ENCODE data around the gene VWA2. TPM values are rescaled to one million over a fixed set of nuclear protein-coding genes. Genes with fewer than 3 reads are reported as not detected.

Gene VWA2
- total and polyA plus RNA-seq, 10 of the 15 experiments (the other 5 are each of a cell fraction or from before 2014, with no cell fraction given), result 0.03 TPM; not detected in 9

- TF ChIP-seq CUX1 (IDR thresholded peaks at IDR 0.05; ENCODE audit: insufficient replicate concordance, low read depth, low read length), result no peak
- TF ChIP-seq CHD4 (IDR thresholded peaks at IDR 0.05), result no peak
- 0 out of 4 replicates have a peak, but pooled peaks of 1 of the 2 experiments have one; percentile 9 for TF ChIP-seq BHLHE40 (IDR thresholded peaks at IDR 0.05; ENCODE audit: borderline replicate concordance in 1 of 2, low read depth in 2 of 2, low read length in 1 of 2)
- peak; percentile 97 for TF ChIP-seq NR2F1 (conservative IDR thresholded peaks at IDR 0.05)
- no peak for TF ChIP-seq YBX1 (IDR thresholded peaks at IDR 0.05)
- no peak for TF ChIP-seq CBX5 (IDR thresholded peaks at IDR 0.05; ENCODE audit: low read depth)
- peak; percentile 73 for TF ChIP-seq RUNX3 (IDR thresholded peaks at IDR 0.05; ENCODE audit: low read length)
- TF ChIP-seq RELB (IDR thresholded peaks at IDR 0.05; ENCODE audit: low read depth), result 0 out of 2 replicates have a peak, but pooled peaks have one; percentile 32
- 0 out of 2 replicates have a peak, but pooled peaks have one; percentile 29 for TF ChIP-seq ZNF687 (IDR thresholded peaks at IDR 0.05)
- TF ChIP-seq ETV6 (conservative IDR thresholded peaks at IDR 0.05 in 1 of 2, IDR thresholded peaks at IDR 0.05 in 1 of 2; ENCODE audit: borderline replicate concordance in 1 of 2, low read depth in 1 of 2), result no peak
- TF ChIP-seq ZNF24 (IDR thresholded peaks at IDR 0.05), result no peak
- TF ChIP-seq DPF2 (IDR thresholded peaks at IDR 0.05), result peak; percentile 32; the same call in 1 of the 2 replicates
- TF ChIP-seq ZZZ3 (IDR thresholded peaks at IDR 0.05; ENCODE audit: control insufficient read depth, insufficient read length, low read depth), result no peak
- TF ChIP-seq HSF1 (IDR thresholded peaks at IDR 0.05; ENCODE audit: low read depth, low read length), result no peak
- TF ChIP-seq SUPT20H (IDR thresholded peaks at IDR 0.05; ENCODE audit: borderline replicate concordance, control insufficient read depth, low read depth, low read length), result no peak
These were observed 98.7 kb downstream of the VWA2 start (continued) for GRCh38 chr10:114337510-114338462.
